HG02885 (cell line): ENCODE measurements around the gene RBM8A.
A peak's percentile ranks its signal among the peaks of the same experiment; 100 is the strongest.

Source experiments
- ATAC-seq: cut with Tn5 transposase; IDR thresholded peaks from one replicate; pipeline ENCODE4 v1.9.1; 2021; ENCODE audit warnings: mild to moderate bottlenecking; ENCODE audit not compliant: unreplicated experiment, poor library complexity

RBM8A gene

GRCh38 chr1:145885738-145886287 lies 41.5 kb downstream of the RBM8A start, which contains the start of gene ANKRD35:
ANKRD35 (minus strand) TSS chr1:145885866; CDS start chr1:145885758, 108 bp downstream.
- peak; percentile 99 for ATAC-seq

DNA sequence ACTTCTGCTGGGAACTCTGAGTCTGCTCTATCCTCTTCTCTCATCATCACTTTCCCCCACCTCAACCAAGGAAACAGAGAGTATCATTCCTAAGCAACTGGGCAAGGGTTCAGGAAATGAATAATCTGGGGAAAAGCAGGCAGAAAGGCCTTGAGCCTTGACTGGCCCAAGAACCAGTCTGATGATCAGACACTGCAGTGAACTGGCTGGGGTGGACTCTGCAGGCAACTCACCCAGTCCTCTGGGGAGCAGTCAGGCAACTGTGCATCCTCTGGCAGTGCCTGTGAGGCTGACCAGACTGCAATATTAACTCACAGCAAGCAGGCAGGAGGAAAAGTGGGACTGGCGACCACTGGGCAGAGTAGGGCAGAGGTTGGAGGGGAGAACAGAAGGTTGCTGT lies 42.6 kb downstream of the RBM8A start:
- no peak for ATAC-seq

DNA sequence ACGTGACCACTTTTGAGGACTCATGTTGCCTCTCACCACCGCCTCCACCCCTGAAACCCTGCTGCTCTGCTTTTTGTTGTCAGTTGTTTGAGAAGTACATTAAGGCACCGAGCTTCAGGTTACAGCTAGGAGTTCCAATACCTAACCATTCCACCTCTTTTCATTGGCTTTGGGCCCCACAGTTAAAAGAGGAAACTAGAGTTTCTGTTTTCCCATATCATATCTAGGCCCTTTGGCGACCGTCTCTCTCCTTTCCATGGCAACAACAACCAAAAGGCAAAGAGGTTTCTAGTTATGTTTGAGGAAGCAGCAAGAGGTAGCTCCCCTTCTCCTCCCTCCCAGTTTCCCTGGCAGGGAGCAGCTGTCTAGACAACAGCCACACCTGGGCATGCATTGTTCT lies 47.5 kb downstream of the RBM8A start:
- ATAC-seq: no peak

- ATAC-seq: no peak
These were observed 48.6 kb downstream of the RBM8A start for GRCh38 chr1:145878724-145879123.

DNA sequence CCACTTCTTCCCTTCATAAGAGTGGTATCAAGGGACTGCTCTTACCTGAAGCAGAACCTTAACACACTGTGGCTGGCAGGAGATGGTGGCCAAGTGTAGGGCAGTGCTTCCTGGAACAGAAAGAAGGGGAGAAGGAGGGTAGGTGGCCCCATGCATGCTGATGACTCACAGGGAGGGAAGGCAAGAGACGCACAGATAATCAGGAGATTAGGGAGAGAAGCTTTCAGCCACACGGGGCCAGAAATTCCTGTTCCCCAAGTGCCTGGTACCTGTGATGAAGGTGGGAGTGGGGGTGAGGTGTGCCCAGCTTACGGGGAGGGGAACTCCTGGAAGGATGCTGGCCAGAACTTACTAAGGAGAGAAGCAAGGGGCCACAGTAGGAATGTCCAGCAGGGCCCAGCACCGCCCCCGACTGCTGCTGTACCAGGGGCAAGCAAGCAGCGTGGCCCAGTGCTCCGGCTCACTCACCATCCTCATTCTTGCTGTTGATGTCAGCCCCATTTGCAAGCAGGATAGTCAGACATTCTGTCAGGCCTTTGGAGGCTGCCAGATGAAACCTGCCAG lies 49.3 kb downstream of the RBM8A start:
- no peak for ATAC-seq

DNA sequence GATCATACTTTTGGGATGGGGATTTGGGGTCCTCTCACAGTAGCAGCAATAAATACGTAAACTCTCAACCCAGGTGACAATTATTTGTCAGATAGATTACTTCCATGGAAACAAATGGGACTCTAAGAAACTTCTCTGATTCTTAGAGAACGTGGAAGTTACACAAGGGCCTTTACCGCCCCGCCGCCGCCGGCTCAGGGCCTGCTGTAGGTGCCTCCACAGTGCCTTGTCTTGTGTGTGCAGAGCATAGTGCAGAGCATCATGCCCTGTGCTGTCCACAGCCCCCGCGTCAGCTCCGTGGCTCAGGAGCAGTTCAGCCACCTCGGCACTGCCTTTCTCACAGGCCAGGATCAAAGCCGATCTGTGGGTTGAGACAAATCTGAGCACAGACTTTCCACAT lies 52.6 kb downstream of the RBM8A start:
- no peak for ATAC-seq

- no peak for ATAC-seq
These were observed 55.0 kb downstream of the RBM8A start for GRCh38 chr1:145871994-145872924.
